B cell (primary cell): Measurements from ENCODE around the gene PRUNE2.

Source experiments
- CTCF ChIP-seq: fragments of 200-600 bp; IDR thresholded peaks from one replicate; pipeline ENCODE4 v1.8.0; 2022; ENCODE audit warnings: antibody characterized with exemption, mild to moderate bottlenecking
- EZH2 ChIP-seq: IDR thresholded peaks from 2 replicates; pipeline ENCODE4 v1.6.1; 2012; ENCODE audit warnings: borderline replicate concordance, low read depth, mild to moderate bottlenecking, moderate library complexity, low read length; ENCODE audit not compliant: insufficient read depth, poor library complexity, severe bottlenecking

GRCh38 chr9:76649894-76650293, 256.0 kb downstream of the PRUNE2 start:
- TF ChIP-seq EZH2, result no peak
- no peak for TF ChIP-seq CTCF
